Measurements from ENCODE around the gene RPS6KA6.
A peak's percentile ranks its signal among the peaks of the same experiment; 100 is the strongest.

The RPS6KA6 gene

GRCh38 chrX:84187533-84188319 is at the start of gene RPS6KA6:
TSS of gene RPS6KA6 (minus strand) at chrX:84188199. CDS start at chrX:84187899, 300 bp downstream.
- DNase-seq, result peak; percentile 29 to 43

- no peak for DNase-seq
Observed at GRCh38 chrX:84224741-84225140, 36.7 kb upstream of the RPS6KA6 start.

GRCh38 chrX:84223261-84223660 is 35.3 kb upstream of the RPS6KA6 start:
- no peak for DNase-seq

- no peak for DNase-seq
Observed at GRCh38 chrX:84221181-84221580, 33.2 kb upstream of the RPS6KA6 start.

- DNase-seq, result peak in 1 of 2 experiments; percentile 9
Observed at GRCh38 chrX:84219551-84219950, 31.6 kb upstream of the RPS6KA6 start.

GRCh38 chrX:84218726-84219125 is 30.7 kb upstream of the RPS6KA6 start:
- DNase-seq, result no peak

GRCh38 chrX:84216881-84217280 is 28.9 kb upstream of the RPS6KA6 start:
- no peak for DNase-seq

- peak; percentile 38 to 67 for DNase-seq
Observed at GRCh38 chrX:84216406-84216805, 28.4 kb upstream of the RPS6KA6 start.

GRCh38 chrX:84205276-84205675 is 17.3 kb upstream of the RPS6KA6 start:
- no peak for DNase-seq

- no peak for DNase-seq
Observed at GRCh38 chrX:84199688-84200087, 11.7 kb upstream of the RPS6KA6 start.

GRCh38 chrX:84197550-84197949 is 9.6 kb upstream of the RPS6KA6 start:
- no peak for DNase-seq

GRCh38 chrX:84192006-84192405 is 4.0 kb upstream of the RPS6KA6 start:
- no peak for DNase-seq

GRCh38 chrX:84189125-84189524 is 1.1 kb upstream of the RPS6KA6 start:
- DNase-seq, result no peak

GRCh38 chrX:84188320-84188834 is 378 bp upstream of the RPS6KA6 start:
- DNase-seq, result peak; percentile 75 to 82

- DNase-seq, result peak in 1 of 2 experiments; percentile 25
Observed at GRCh38 chrX:84186603-84187532, 1.1 kb downstream of the RPS6KA6 start.

- DNase-seq, result no peak
Observed at GRCh38 chrX:84182516-84182915, 5.5 kb downstream of the RPS6KA6 start.

- DNase-seq, result no peak
Observed at GRCh38 chrX:84175958-84176357, 12.0 kb downstream of the RPS6KA6 start.

- no peak for DNase-seq
Observed at GRCh38 chrX:84175274-84175673, 12.7 kb downstream of the RPS6KA6 start.

- no peak for DNase-seq
Observed at GRCh38 chrX:84174348-84174747, 13.7 kb downstream of the RPS6KA6 start.

- DNase-seq, result no peak
Observed at GRCh38 chrX:84170931-84171330, 17.1 kb downstream of the RPS6KA6 start.

- no peak for DNase-seq
Observed at GRCh38 chrX:84168574-84168973, 19.4 kb downstream of the RPS6KA6 start.

GRCh38 chrX:84168095-84168494 is 19.9 kb downstream of the RPS6KA6 start:
- DNase-seq, result no peak

- no peak for DNase-seq
Observed at GRCh38 chrX:84165711-84166110, 22.3 kb downstream of the RPS6KA6 start.

- DNase-seq, result no peak
Observed at GRCh38 chrX:84162401-84162800, 25.6 kb downstream of the RPS6KA6 start.
